Body of pancreas (tissue), 4 donors: ENCODE data around the gene HSPG2.

Experiments used
- CTCF ChIP-seq, 7 experiments: fragments of 450-650 bp in 4 of 7; fragments of 200-600 bp in 3 of 7; sonication (generic) in 3 of 7; IDR thresholded peaks; one replicate each; pipeline ENCODE4 v1.5.1; 2016 to 2019; ENCODE audit warnings: antibody characterized with exemption in 7 of 7
- POLR2A ChIP-seq, 3 donors: fragments of 450-650 bp; IDR thresholded peaks; one replicate each; pipeline ENCODE4 v1.6.1; 2016; ENCODE audit warnings: antibody characterized with exemption in 3 of 3, mild to moderate bottlenecking in 2 of 3

GRCh38 chr1:21914450-21914849 lies 22.7 kb downstream of the HSPG2 start:
- TF ChIP-seq POLR2A (IDR thresholded peaks at IDR 0.05) (no peak), CTCF (IDR thresholded peaks at IDR 0.05) (no peak)
